Activated naive CD8-positive, alpha-beta T cell treated with anti-CD3 and anti-CD28 coated beads, Interleukin-2, amount 50 U/mL, for 16 hours (primary cell): ENCODE results near the gene INO80.

Experiments
- DNase-seq: peaks from one replicate; pipeline ENCODE4 v3.0.0-alpha.2; 2020; ENCODE audit warnings: low read depth, low spot score

Gene INO80

GRCh38 chr15:40999190-40999589, 116.9 kb downstream of the INO80 start:
- DNase-seq = no peak

- DNase-seq = no peak
Observed at GRCh38 chr15:40995656-40996055, 120.4 kb downstream of the INO80 start.

- DNase-seq = no peak
Observed at GRCh38 chr15:40992825-40993224, 123.3 kb downstream of the INO80 start.

GRCh38 chr15:40992241-40992741, 123.8 kb downstream of the INO80 start:
- DNase-seq = no peak

- DNase-seq = no peak
Observed at GRCh38 chr15:40991355-40991754, 124.7 kb downstream of the INO80 start.

GRCh38 chr15:40990789-40991188, 125.3 kb downstream of the INO80 start:
- DNase-seq = no peak

GRCh38 chr15:40990080-40990479, 126.0 kb downstream of the INO80 start:
- no peak for DNase-seq

- no peak for DNase-seq
Observed at GRCh38 chr15:40988156-40988555, 127.9 kb downstream of the INO80 start.

GRCh38 chr15:40986820-40987219, 129.3 kb downstream of the INO80 start:
- no peak for DNase-seq

GRCh38 chr15:40985541-40986330, 130.3 kb downstream of the INO80 start:
- no peak for DNase-seq

- DNase-seq = no peak
Observed at GRCh38 chr15:40984964-40985363, 131.1 kb downstream of the INO80 start.

GRCh38 chr15:40984406-40984805, 131.7 kb downstream of the INO80 start:
- no peak for DNase-seq

- DNase-seq = no peak
Observed at GRCh38 chr15:40982855-40983254, 133.2 kb downstream of the INO80 start.

GRCh38 chr15:40981186-40981585, 134.9 kb downstream of the INO80 start:
- DNase-seq = no peak

GRCh38 chr15:40978562-40978961, 137.5 kb downstream of the INO80 start:
- DNase-seq = no peak

GRCh38 chr15:40978141-40978540, 137.9 kb downstream of the INO80 start:
- DNase-seq = no peak

GRCh38 chr15:40976819-40977218, 139.3 kb downstream of the INO80 start:
- DNase-seq = no peak

- no peak for DNase-seq
Observed at GRCh38 chr15:40974879-40975278, 141.2 kb downstream of the INO80 start.

- DNase-seq = no peak
Observed at GRCh38 chr15:40969363-40969762, 146.7 kb downstream of the INO80 start.

- no peak for DNase-seq
Observed at GRCh38 chr15:40968290-40969085, 147.6 kb downstream of the INO80 start.

GRCh38 chr15:40964634-40965033, 151.4 kb downstream of the INO80 start:
- DNase-seq = no peak

- DNase-seq = no peak
Observed at GRCh38 chr15:40964006-40964405, 152.1 kb downstream of the INO80 start.

GRCh38 chr15:40963201-40963600, 152.9 kb downstream of the INO80 start:
- DNase-seq = no peak
